PC-9 (cell line): ENCODE data around the gene NHLRC2. TPM values are rescaled to one million over a fixed set of nuclear protein-coding genes. Genes with fewer than 3 reads are reported as not detected.
"Not testable (repeated sequence)": the region's sequence is repeated elsewhere in the genome, so short reads cannot be mapped to it uniquely, and the experiment has no call there.

Source experiments
- BruUV-seq: library from RNA; stranded (reverse); fragments of 400-500 nt; replicated peaks from 2 replicates; lab custom pipeline; 2021; lab: Mats Ljungman, UMichigan
- CTCF ChIA-PET: fragments of 300-600 bp; sonication (Branson Sonifier 250); formaldehyde crosslinking; loops from one replicate; lab custom pipeline; 2022; ENCODE audit warnings: antibody characterized with exemption; lab: Charles Lee
- POLR2A ChIA-PET: fragments of 300-600 bp; sonication (Branson Sonifier 250); formaldehyde crosslinking; loops from one replicate; lab custom pipeline; 2022; ENCODE audit warnings: antibody characterized with exemption; ENCODE audit not compliant: unreplicated experiment; lab: Charles Lee
- DNase-seq, 2 experiments: peaks; one replicate each; pipeline versions ENCODE4 v3.0.0 to v3.0.0-alpha.2; 2015 to 2022; ENCODE audit warnings: mixed read lengths in 1 of 2
- H2AFZ ChIP-seq: fragments of 200-600 bp; sonication (generic); 2 replicates; pipeline ENCODE4 v1.8.1; 2017; ENCODE audit warnings: antibody characterized with exemption
- H3F3A ChIP-seq: fragments of 200-600 bp; sonication (generic); 2 replicates; pipeline ENCODE4 v1.8.1; 2017; ENCODE audit warnings: antibody characterized with exemption, mild to moderate bottlenecking, low read depth; ENCODE audit not compliant: insufficient read depth
- H3K27ac ChIP-seq: fragments of 200-600 bp; sonication (generic); 2 replicates; pipeline ENCODE4 v1.6.1; 2016; ENCODE audit warnings: mixed run types
- H3K27me3 ChIP-seq: fragments of 200-600 bp; sonication (generic); 2 replicates; pipeline ENCODE4 v1.6.1; 2016; ENCODE audit warnings: low read depth, mixed run types; ENCODE audit not compliant: insufficient read depth
- H3K36me3 ChIP-seq: fragments of 200-600 bp; sonication (generic); 2 replicates; pipeline ENCODE4 v1.6.1; 2016; ENCODE audit warnings: low read depth, mixed run types
- H3K4me1 ChIP-seq: fragments of 200-600 bp; sonication (generic); replicated peaks from 2 replicates; pipeline ENCODE4 v1.6.1; 2016; ENCODE audit warnings: mixed run types; ENCODE audit not compliant: insufficient read depth
- H3K4me2 ChIP-seq: fragments of 200-600 bp; sonication (generic); 2 replicates; pipeline ENCODE4 v1.6.1; 2017; ENCODE audit warnings: mixed run types
- H3K4me3 ChIP-seq: fragments of 200-600 bp; sonication (generic); 2 replicates; pipeline ENCODE4 v1.6.1; 2016; ENCODE audit warnings: mixed run types
- H3K79me2 ChIP-seq: fragments of 200-600 bp; sonication (generic); 2 replicates; pipeline ENCODE4 v1.6.1; 2017; ENCODE audit warnings: low read depth, mixed run types
- H3K9me2 ChIP-seq: fragments of 200-600 bp; sonication (generic); 2 replicates; pipeline ENCODE4 v1.8.1; 2017; ENCODE audit warnings: mild to moderate bottlenecking; ENCODE audit not compliant: insufficient read depth
- H3K9me3 ChIP-seq: fragments of 200-600 bp; sonication (generic); 2 replicates; pipeline ENCODE4 v1.8.1; 2016; ENCODE audit warnings: low read depth; ENCODE audit not compliant: insufficient read depth
- H4K20me1 ChIP-seq: fragments of 200-600 bp; sonication (generic); 2 replicates; pipeline ENCODE4 v1.8.1; 2017; ENCODE audit not compliant: insufficient read depth
- EZH2 ChIP-seq: fragments of 200-600 bp; sonication (generic); IDR thresholded peaks from 2 replicates; pipeline ENCODE4 v1.8.0; 2017; ENCODE audit warnings: antibody characterized with exemption, low read depth
- intact Hi-C: fragments of 100-400 bp; cut with micrococcal nuclease; formaldehyde crosslinking; loops from one replicate; pipeline ENCODE4 v1.10.0; 2022; ENCODE audit not compliant: unreplicated experiment
- total RNA-seq: library from RNA; stranded (reverse); gene quantifications from 2 replicates; pipeline ENCODE4 v1.2.3, GENCODE V29; 2021
- TF ChIP-seq, protein P1 (sequence below): fragments of 200-600 bp; sonication (generic); conservative IDR thresholded peaks from 2 replicates; pipeline ENCODE4 v1.6.1; 2017; ENCODE audit warnings: mixed run types, antibody characterized with exemption, mild to moderate bottlenecking, moderate library complexity

NHLRC2 gene
- total RNA-seq, 1 experiment from 2014 or later: 22.8 TPM

- no peaks in the 10 kb centered on the region for H3K79me2 ChIP-seq
- ChIA-PET POLR2A (no interaction called here), CTCF (no interaction called here)
- no TSS peak for BruUV-seq
- no peaks in the 10 kb centered on the region for H3K9me3 ChIP-seq
- intact Hi-C loops: no loop called here
- H3F3A ChIP-seq: no peaks in the 10 kb centered on the region
- no peak overlapping the region for H3K27ac ChIP-seq
- no peak overlapping the region for H3K4me2 ChIP-seq
- H3K9me2 ChIP-seq: no peaks in the 10 kb centered on the region
- no peaks in the 10 kb centered on the region for H3K36me3 ChIP-seq
- H2AFZ ChIP-seq: no peak overlapping the region
- no peaks in the 10 kb centered on the region for H3K27me3 ChIP-seq
- no peak overlapping the region for H3K4me3 ChIP-seq
- H3K4me1 ChIP-seq: no peaks in the 10 kb centered on the region
- no peak for TF ChIP-seq EZH2
- TF ChIP-seq, protein P1, sequence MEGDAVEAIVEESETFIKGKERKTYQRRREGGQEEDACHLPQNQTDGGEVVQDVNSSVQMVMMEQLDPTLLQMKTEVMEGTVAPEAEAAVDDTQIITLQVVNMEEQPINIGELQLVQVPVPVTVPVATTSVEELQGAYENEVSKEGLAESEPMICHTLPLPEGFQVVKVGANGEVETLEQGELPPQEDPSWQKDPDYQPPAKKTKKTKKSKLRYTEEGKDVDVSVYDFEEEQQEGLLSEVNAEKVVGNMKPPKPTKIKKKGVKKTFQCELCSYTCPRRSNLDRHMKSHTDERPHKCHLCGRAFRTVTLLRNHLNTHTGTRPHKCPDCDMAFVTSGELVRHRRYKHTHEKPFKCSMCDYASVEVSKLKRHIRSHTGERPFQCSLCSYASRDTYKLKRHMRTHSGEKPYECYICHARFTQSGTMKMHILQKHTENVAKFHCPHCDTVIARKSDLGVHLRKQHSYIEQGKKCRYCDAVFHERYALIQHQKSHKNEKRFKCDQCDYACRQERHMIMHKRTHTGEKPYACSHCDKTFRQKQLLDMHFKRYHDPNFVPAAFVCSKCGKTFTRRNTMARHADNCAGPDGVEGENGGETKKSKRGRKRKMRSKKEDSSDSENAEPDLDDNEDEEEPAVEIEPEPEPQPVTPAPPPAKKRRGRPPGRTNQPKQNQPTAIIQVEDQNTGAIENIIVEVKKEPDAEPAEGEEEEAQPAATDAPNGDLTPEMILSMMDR: no peak
- H4K20me1 ChIP-seq: no peaks in the 10 kb centered on the region
- DNase-seq: no peak
These were observed 31.1 kb upstream of the NHLRC2 start for GRCh38 chr10:113823389-113823788.

DNA sequence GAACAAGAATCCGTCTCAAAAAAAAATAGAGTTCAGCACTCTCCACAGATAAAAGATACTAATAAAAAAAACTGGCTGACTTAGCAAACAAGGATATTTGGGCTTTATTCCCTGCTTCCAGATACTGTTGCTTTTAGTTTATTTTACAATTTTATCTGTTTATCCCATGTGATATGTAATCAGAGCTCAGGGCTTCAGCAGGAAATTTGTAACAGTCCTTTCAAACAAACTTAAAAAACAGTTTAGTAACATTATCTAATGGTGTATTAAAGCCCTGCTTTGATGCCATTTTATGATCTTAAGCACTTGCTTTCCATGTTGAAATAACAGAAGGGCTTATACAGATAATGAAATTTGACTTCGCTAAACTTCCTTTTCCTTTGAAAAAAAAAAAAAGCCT lies 28.7 kb upstream of the NHLRC2 start:
- Histone ChIP-seq H3K4me3 (no peak overlapping the region), H3K27ac (no peak overlapping the region), H3K4me2 (no peak overlapping the region), H3K36me3 (no peaks in the 10 kb centered on the region), H3F3A (no peaks in the 10 kb centered on the region), H2AFZ (no peak overlapping the region), H3K4me1 (no peaks in the 10 kb centered on the region), H4K20me1 (no peaks in the 10 kb centered on the region), H3K9me3 (no peaks in the 10 kb centered on the region), H3K27me3 (no peaks in the 10 kb centered on the region), H3K9me2 (no peaks in the 10 kb centered on the region), H3K79me2 (no peaks in the 10 kb centered on the region)
- intact Hi-C loops: no loop called here
- no peak for DNase-seq
- ChIA-PET CTCF (no interaction called here), POLR2A (no interaction called here)
- TF ChIP-seq, protein P1: no peak
- no peak for TF ChIP-seq EZH2
- no TSS peak for BruUV-seq

GRCh38 chr10:113828567-113828966 lies 25.9 kb upstream of the NHLRC2 start:
- H2AFZ ChIP-seq, H3K27me3 ChIP-seq, H3K9me3 ChIP-seq, H3K36me3 ChIP-seq, POLR2A ChIA-PET, H3K4me2 ChIP-seq, H3K79me2 ChIP-seq, H3K27ac ChIP-seq, BruUV-seq, H3F3A ChIP-seq, H3K9me2 ChIP-seq, CTCF ChIA-PET, H3K4me3 ChIP-seq, H4K20me1 ChIP-seq, intact Hi-C loops, DNase-seq, H3K4me1 ChIP-seq: not testable (repeated sequence)

- Histone ChIP-seq H3K79me2 (no peaks in the 10 kb centered on the region), H3K9me2 (no peaks in the 10 kb centered on the region), H3K4me1 (no peaks in the 10 kb centered on the region), H3F3A (no peaks in the 10 kb centered on the region), H3K27ac (no peak overlapping the region), H3K27me3 (no peaks in the 10 kb centered on the region), H3K4me2 (no peak overlapping the region), H3K9me3 (no peaks in the 10 kb centered on the region), H3K4me3 (no peak overlapping the region), H4K20me1 (no peaks in the 10 kb centered on the region; the same call in 1 of the 2 replicates), H2AFZ (no peak overlapping the region), H3K36me3 (no peaks in the 10 kb centered on the region; the same call in 1 of the 2 replicates)
- CTCF ChIA-PET: no interaction called here
- no peak for DNase-seq
- no TSS peak for BruUV-seq
- TF ChIP-seq, protein P1: no peak
- POLR2A ChIA-PET: no interaction called here
- intact Hi-C loops: no loop called here
These were observed 12.3 kb upstream of the NHLRC2 start for GRCh38 chr10:113842171-113842570.
